ENCODE data around the gene HES1.

DNA sequence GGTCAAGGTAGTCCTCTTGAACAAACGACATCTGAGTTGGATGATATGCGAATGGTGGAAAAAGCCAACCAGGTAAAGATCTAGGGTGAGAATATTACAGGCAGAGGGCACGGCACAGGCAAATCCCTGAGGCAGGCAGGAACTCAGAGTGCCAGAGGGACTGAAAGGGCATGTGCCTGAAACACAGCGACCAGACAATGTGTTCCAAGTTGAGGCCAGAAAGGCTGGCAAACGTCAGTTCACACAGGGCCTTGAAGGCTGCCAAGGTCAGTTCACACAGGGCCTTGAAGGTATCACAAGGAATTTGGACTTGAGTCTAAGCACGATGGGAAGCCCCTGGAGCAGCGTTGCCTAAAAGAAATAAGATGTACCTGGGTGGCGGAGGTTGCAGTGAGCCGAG is 20.1 kb downstream of the HES1 start:
- TF ChIP-seq EP300 (conservative IDR thresholded peaks at IDR 0.05; ENCODE audit: poor library complexity, severe bottlenecking) (no peak), CTCF (IDR thresholded peaks at IDR 0.05; ENCODE audit: poor library complexity, severe bottlenecking) (no peak), EZH2 (IDR thresholded peaks at IDR 0.05; ENCODE audit: borderline replicate concordance, insufficient read depth, low read length, poor library complexity, severe bottlenecking) (no peak)

Data from neural cell (in vitro differentiated cells).